Measurements from ENCODE around the gene ANKMY2.

GRCh38 chr7:16586081-16586874 lies 59.3 kb downstream of the ANKMY2 start:
- TF ChIP-seq CTCF (IDR thresholded peaks at IDR 0.05) (no peak), POLR2A (IDR thresholded peaks at IDR 0.05) (no peak)
